CD4-positive, alpha-beta T cell treated with Interleukin-10 for 1 hour (primary cell): ENCODE results near the gene UBR4.

ENCODE experiments used
- DNase-seq: peaks from one replicate; pipeline ENCODE4 v3.0.0-alpha.2; 2020

UBR4 gene

GRCh38 chr1:19187852-19188251 is 22.2 kb downstream of the UBR4 start:
- DNase-seq: no peak

DNA sequence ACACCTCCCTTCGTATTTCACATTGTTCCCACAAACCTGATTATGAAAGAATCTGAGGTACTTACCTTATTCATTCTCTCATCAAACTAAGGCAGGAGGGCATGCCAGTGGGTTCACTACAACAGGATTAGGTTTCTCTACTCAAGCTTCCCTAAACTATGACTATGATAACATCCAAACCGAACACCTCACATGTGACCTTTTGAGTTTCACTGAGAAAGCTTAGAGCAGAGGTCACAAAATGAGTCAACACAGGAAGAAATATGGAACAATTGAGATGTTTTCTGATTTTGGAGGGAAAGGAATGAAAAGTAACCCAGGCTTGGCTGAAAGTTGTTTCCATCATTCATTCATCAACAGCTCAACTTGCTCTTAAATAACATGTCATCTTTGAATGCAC is 24.1 kb downstream of the UBR4 start:
- no peak for DNase-seq

GRCh38 chr1:19182223-19182622 is 27.8 kb downstream of the UBR4 start:
- no peak for DNase-seq

DNA sequence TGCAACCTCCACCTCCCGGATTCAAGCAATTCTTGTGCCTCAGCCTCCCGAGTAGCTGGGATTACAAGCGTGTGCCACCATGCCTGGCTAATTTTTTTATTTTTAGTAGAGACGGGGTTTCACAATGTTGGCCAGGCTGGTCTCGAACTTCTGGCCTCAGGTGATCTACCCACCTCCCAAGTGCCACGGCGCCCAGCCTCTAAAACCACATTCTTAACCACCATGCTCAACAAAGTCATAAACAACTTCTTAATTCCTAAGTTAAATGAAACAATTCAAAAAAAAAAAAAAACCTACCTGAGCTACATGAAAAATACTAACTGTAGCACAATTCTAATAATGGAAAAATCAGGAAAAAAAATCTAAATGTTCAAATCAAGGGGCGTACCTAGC is 29.8 kb downstream of the UBR4 start:
- peak; percentile 7 for DNase-seq

- DNase-seq: peak; percentile 41
Measured at GRCh38 chr1:19179597-19180264, 30.3 kb downstream of the UBR4 start.

DNA sequence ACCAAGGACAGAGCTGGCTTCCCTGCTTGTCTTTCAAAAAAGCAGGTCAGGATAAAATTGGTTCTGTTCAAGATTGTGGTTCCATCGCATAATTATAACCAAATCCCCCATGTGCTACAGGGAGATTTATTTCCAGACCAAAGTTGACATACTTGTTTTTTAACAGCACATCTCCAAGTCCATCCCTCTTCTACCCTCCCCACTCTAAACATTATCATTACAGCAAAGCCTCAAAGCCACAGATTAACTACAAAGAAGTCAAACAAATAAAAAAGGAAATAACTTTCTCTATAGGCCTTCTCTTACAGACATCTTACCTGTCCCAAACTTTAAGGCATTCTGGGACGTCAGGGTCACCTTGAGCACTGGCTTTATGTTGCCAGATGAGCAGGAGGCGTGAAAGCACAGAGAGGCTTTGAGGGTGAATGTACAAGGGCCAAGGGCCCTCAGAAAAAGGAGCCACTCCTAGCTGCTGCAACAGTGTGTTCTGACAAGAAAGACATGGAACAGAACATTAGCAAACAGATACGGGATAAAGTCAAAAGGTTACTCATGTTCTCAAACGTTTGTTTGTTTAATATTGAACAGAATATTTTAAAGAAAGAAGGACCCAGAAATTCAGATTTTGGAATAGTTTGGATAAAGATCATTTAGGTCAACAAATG is 31.2 kb downstream of the UBR4 start:
- no peak for DNase-seq

DNA sequence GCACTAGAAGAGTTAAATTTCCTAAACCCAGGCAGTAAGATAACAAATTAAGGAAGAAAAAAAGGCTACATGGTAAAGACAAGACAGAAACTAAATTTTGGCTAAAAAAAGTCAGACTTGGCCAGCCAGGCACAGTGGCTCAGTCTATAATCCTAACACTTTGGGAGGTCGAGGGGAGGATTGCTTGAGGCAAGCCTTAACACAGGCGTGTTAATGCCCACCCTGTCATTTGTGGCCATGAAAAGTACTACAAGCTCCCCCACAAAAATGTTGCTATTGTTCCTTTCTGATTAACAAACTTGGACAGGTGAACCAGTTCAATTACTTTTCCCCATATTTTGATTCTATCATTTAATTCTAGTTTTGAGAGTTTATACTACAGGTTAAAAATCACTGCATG is 32.3 kb downstream of the UBR4 start:
- DNase-seq: no peak

GRCh38 chr1:19169642-19170041 is 40.4 kb downstream of the UBR4 start:
- no peak for DNase-seq

- no peak for DNase-seq
Measured at GRCh38 chr1:19167140-19167539, 42.9 kb downstream of the UBR4 start.

DNA sequence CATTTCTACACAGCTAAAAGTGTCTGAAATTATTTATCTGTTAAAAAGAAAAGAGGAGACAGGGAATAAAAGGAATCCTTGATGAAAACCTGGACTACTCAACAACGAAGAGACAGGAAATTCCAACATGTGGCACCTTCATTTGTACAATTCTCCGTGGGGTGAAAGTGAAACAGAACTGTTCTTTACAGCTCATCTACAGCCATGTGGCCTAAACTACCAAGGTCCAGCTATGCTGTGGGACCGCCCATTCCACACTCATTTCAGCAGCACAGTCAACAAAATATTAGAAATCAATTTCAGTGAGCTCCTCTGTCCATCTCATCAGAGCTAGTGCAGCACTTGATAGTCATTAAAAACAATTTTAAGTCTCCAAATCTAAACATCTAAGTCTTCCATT is 44.0 kb downstream of the UBR4 start:
- DNase-seq: no peak

- no peak for DNase-seq
Measured at GRCh38 chr1:19165501-19165900, 44.6 kb downstream of the UBR4 start.

GRCh38 chr1:19164274-19165015 is 45.6 kb downstream of the UBR4 start:
- DNase-seq: no peak

- DNase-seq: no peak
Measured at GRCh38 chr1:19163261-19163660, 46.8 kb downstream of the UBR4 start.

GRCh38 chr1:19160831-19161230 is 49.2 kb downstream of the UBR4 start:
- no peak for DNase-seq

DNA sequence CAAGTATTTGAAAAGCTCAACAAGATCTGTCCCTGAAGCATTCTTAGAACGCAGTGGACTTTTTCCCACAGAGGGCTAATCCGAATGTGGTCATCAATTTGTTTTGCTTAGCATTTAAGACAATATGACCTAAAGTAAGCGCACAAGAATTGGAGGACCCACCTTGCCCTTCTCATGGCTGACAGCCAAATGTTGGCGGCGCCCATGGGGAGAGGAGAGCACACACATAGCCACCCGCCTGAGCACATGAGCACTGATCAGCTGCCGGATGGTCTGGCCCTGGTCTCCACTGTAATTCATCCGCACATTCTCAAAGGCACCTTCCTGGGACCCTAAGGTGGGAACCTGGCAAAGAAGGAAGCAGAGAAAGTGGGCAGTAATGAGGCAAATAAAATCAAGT is 52.4 kb downstream of the UBR4 start:
- no peak for DNase-seq

GRCh38 chr1:19156676-19157075 is 53.4 kb downstream of the UBR4 start:
- no peak for DNase-seq

DNA sequence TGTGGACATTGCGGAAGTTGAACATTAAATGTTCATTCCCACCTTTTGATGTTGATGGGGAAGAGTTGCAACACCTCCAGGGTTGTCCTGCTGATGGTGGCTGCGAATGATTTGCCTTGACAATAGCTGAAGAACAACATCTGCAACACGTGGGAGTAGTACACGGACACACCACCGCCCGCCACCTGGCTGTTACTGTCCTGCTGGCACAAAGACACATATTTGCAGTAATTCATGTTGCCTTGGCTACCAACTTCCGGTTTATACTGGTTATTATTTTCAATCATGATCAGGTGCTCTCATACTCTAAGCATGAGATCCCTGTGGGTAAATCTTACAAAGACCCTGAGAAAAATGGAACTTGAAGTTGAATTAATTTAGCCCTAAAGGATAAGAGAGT is 55.2 kb downstream of the UBR4 start:
- no peak for DNase-seq

DNA sequence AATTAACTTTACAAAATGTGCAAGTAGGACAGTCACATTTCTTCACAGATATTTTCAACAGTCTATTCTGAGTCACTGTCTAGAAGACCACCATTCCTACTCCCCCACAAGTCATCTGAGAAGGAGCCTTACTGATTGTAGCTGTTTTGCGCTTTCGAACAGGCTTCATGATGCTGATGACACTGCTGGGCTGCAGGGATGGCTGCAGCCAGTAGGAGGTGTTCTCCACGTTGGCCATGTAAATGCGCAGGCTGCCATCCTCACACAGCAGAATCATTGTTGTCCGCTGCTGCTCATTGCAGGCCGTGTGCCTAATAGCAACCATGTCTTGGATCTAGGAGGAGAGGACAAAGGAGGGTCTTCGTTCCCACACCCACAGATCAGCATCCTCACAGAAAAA is 56.9 kb downstream of the UBR4 start:
- DNase-seq: no peak

DNA sequence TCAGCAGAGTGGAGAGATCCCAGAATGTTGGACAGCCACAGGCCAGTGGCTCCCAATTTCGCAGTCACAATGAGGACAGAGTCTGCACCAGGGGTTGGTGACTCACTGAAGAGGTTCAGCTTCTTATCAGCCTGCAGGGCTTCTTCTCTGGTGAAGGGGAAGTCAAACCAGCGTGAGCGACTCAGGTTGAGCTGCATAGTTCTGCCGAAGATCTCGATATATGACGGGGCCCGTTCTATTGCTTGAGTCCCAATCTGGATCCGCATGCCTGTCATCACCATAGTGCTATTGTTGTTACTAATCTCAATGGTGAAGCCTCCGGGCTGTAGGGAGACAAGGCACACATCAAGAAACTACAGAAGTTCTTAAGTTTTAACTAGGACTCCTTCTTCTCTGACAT is 58.5 kb downstream of the UBR4 start:
- no peak for DNase-seq

DNA sequence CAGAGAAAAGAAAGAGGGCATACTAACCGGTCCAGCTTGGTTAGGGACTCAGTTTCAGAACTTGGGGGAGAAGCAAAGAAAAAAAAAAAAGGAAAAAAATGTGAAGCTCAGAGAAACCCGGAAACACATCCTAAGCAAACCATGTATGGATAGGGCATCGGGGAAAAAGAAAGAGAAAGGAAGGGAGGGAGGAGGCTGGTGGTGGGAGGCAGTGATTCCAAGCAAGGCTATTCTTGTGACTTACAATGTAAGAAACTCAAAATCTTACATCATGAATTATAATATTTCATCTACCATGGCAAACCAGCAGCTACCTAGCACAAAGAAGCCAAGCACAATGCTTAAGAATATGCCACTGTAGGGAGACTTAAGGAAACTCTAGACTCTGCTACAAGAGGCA is 60.3 kb downstream of the UBR4 start:
- no peak for DNase-seq

GRCh38 chr1:19140465-19140864 is 69.6 kb downstream of the UBR4 start:
- DNase-seq: no peak

DNA sequence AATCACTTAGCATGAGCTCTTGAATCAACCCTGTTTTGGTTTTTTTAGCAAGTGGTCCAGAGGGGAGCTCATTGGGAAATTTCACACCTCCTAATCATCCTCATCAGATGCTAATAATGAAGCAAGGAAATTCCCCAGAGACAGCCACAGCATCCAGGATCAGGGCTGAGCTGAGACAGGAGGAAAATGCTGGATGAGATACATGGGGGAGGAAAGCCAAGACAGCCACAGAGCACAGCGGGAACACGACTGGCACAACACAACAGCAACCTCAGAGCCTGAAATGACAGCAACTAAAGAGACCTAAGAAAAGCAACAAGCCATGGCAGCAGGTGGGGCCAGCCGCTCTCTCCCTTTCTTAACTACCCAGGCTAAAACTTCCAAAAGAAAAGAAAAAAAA is 70.4 kb downstream of the UBR4 start:
- no peak for DNase-seq

DNA sequence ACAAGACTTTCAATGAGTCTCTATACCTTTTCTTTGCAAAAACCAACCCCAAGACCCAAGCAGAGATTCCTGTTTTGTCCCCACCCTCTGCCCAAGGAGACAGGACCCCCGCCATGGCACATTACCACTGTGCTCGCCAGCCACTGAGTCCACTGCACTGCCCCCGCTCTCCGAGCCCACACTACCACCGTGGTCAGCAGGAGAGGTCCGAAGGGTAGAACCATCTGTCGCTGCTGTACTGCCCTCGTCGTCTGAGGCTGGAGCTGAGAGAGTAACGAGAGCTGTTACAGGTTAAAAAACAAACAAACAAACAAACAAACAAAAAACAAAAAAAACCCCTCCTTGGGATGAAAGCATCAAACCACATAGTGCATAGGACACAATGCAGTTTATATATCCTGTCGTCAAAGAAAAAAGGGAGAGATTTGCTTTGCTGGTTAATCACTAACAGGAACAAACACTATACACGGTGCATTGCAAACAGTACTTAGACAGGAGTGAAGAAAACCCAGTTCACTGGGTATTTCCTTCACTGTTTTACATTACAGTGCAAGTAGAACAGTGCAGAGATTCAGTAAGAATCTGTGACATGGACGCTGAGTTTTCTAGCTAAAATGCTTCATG is 71.0 kb downstream of the UBR4 start:
- DNase-seq: no peak

GRCh38 chr1:19138331-19138730 is 71.7 kb downstream of the UBR4 start:
- no peak for DNase-seq
